G401.6 (cell line): ENCODE measurements around the gene HTR7.

Source experiments
- FAIRE-seq: peaks from 2 replicates; lab custom pipeline; 2012; peaks lifted over from hg19 to GRCh38; lab: Jason Lieb, UNC

The HTR7 gene

DNA sequence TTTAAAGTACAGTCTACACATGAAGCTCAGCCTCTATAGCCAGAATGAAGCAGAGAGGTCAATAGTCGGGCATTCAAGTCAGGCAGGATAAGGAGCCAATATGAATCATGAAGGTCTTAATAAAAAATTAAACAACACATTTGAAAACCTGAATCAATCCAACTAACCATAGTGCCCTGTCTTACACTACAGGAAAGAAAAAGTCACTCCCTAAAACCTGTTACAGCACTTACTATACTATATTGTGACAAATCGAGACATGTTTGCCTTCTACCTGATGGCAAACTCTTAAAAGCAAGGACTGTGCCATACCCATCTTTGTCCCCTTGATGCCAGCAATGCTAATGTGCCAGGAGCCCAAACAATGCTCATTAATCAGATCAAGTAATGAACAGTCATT, 117.6 kb downstream of the HTR7 start:
- FAIRE-seq = no peak

DNA sequence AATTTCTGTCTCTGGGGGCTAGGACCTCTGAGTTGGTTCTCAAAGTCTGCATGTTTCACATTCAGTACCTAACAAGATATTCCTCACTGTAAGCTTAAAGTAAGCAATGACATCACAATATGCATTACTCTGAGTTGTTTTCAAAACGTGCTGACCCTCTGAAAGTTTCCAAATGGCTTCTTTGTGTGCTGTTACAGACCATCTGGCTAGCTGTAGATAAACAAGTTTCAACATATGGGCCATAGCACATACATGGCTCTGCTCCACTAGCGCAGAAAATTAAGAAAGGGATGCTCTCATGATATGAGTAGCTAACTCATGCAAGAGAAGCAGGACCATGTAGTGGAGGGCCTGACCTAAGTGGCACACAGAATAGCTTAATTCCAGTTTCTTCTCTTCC, 119.0 kb downstream of the HTR7 start:
- no peak for FAIRE-seq

DNA sequence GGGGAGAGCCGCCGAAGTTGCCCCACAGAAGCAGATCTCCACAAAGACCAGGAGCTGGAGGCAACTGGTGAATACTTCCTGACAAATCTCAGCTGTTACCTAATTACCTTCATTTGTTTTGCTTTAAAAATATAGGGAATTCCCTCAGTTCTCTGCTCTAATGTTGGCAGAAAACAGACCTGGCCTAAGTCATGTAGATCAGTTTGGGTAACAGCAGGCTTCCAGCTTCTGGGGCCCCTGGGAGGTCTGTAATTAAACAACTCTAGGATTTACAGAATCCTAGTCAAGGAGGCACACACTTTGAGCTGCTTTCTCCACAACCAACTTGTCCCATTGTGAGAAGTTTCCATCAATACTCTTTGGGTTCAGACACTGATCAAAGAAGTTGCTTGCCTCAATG, 123.4 kb downstream of the HTR7 start:
- no peak for FAIRE-seq

DNA sequence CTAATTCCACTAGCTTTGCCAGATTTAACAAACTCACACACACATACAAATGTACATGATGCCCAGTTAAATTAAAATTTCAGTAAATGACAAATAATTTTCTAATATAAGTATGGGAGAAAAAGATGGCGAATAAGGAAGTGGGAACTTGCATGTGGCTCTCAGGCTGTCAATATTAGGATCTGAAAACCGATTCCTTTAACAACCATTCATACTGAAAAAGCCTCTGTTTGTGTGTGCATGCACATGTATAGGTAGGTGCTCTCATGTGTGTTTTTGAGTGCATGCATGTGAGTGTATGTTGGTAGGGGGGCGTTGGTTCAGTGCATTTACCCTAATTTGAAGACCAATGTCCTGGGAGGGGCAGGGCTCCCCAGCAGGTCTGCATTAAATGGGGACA, 125.3 kb downstream of the HTR7 start:
- FAIRE-seq = no peak

DNA sequence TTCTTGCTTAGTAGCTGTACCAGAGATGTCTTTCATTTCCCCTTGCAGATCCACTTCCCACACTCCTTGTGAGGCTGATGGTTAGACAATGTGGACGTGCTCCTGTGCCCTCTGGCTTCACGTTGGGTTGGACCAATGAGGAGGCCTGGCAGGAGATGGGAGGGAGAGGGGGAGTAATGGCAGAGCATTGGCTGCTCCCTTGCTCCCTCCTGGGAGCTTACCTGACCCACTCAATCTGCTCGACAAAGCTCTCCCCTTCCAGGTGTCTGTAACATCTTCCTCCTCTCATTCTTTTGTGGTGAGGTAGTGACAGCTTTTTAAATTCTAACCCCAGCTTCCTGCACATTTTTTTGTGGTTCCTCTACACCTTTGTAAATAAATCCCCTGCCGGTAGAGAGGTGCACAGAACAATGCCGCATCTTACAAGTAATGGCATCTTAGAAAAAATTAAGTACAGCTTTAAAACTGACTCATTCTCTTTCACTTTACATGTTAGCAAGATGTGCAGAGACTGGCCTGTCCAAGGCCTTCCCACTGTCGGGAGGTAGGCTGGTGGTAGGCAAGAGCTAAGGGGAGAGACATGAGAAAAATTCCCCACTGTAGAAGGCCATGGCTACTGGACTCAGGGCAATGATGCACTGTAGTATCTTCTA, 134.3 kb downstream of the HTR7 start:
- FAIRE-seq = no peak

DNA sequence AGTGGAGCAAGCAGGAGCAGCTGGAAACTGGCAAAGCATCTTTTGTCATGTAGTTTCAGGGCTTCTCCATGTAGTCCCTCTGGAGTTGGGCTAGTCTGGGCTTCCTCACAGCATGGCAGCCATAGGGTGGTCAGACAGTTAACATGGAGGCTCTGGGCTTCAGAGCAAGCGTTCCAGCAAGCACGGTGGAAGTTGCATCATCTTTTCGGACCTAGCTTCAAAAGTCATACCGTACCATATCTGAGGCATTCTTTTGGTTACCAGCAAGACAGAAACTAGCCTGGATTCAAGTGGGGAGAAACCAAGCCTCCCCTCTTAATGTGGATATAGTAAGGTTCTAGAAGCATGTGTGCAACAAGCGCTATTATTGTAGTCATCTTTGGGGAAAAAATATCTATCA, 135.0 kb downstream of the HTR7 start:
- FAIRE-seq = no peak

DNA sequence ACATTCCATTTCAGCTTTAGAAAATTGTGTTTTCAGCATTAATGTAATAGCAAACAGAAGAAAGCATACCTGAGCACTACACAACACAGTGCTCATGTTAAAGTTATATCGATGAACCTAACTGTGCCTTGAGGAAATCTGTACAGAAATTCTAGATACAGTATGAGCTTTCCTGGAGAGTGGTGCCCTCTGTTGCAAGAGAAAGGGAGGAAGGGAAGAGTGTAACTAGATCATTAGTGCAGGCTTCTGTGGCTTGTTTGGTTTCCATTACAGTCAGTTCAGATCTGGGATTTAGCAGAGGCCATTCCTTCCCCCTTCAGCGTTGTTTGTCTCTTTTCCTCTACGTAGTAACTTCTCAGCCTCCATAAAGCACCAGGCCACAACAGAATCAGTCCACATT, 139.7 kb downstream of the HTR7 start:
- FAIRE-seq = no peak

DNA sequence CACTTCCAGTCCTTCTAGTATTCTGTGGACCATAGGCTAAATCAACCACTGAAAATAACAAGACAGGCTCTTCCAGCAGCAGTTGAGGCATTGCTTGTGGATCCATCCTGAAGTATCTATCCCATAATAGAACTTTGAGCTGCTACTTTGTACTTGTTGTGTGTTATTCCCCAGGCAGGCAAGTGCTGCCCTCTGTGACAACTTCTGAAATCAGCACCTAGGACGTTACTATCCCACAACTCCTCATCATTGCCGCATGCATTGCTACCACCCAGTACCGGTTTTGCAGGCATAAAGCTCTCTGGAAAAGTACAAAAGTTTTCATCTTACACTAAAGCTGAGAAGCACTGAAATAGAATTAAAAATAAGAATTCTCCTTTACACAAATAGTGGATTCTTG, 145.3 kb downstream of the HTR7 start:
- FAIRE-seq = no peak

DNA sequence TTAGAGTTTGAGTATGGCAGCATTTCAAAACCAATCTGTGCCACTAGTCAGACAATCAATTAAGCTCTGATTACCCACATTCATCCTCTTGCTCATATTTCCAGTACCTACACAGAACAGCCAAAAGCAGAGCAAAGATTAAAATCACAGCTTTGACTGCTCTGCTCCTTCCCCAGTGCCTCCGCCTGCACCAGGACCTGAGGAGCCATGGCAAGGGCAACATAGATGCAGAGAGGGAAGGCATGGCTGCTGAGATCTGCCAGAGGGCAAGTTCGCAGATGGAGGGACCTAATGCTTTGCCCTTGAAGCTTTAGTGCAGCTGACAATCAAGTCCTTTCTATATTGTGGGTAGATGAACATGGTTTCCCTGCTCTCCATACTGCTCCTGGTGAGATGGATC, 148.1 kb downstream of the HTR7 start:
- no peak for FAIRE-seq

DNA sequence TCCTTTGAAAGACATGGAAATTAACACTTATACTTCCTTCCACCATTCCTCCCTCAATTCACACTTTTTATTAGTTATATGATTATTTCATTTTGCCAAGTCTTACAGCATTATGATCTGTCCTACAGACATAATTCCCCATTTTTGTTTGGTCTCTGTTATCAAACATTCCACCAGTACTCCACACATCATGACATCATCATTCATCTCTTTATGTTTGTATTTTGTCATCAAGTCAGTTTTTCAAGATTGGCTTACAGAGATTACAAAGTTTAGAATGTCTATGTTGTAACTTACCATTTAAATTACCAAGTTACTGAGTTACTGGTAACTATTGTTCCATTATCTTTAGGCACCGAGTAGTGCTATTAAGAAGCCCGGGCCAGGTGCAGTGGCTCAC, 150.2 kb downstream of the HTR7 start:
- FAIRE-seq = no peak

DNA sequence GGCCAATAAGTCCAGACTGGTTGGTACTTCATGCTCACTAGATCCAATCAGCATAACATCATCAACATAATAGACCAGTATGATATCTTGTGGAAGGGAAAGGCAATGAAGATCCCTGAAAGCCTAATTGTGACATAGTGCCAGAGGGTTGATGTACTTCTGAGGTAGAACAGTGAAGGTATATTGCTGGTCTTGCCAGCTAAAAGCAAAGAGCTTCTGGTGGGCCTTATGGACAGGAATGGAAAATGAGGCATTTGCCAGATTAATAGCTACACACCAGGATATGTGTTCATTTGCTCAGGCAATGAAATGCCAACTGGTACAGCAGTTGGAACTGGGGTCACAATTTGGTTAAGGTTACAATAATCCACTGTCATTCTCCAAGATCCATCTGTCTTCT, 156.4 kb downstream of the HTR7 start:
- no peak for FAIRE-seq

DNA sequence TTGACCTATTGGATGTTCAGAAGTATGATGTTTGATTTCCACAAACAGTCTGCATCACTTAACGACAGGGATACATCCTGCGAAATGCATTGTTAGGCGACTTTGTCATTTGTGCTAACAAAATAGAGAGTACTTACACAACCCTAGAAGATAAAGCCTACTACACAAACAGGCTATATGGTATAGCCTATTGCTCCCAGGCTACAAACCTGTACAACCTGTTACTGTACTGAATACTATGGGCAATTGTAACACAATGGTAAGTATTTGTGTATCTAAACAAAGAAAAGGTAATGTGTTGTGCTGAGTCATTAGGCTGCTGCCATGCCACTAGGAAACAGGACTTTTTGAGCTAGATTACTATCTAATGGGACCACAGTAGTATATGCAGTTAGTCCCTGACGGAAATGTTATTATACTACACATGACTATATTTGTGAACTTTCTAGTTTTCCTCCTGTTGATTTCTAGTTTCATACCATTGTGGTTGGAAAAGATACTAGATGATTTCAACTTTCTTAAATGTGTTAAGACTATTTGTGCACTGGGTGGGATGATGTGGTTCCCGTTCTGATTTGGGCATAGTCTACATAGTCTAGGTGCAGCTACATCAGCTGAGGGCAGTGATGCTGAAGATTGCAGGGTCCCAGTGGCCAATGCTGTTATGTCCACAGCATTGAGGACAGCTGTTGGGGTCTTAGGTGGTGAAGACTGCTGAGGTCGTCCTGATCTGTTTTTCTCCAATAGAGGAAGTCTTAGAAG, 161.7 kb downstream of the HTR7 start:
- FAIRE-seq = no peak
